Endothelial cell of umbilical vein (primary cell): Measurements from ENCODE around the gene RAB42. TPM values are rescaled to one million over a fixed set of nuclear protein-coding genes. Genes with fewer than 3 reads are reported as not detected.

Experiments used
- BruUV-seq: library from RNA; stranded (reverse); fragments of 400-500 nt; replicated peaks from 2 replicates; lab custom pipeline; 2021; lab: Mats Ljungman, UMichigan
- CTCF ChIA-PET: fragments of 300-600, 350-600 bp; sonication (Branson Sonifier 250); formaldehyde crosslinking; loops from one replicate; lab custom pipeline; 2021; ENCODE audit warnings: antibody characterized with exemption, inconsistent platforms; lab: Charles Lee
- POLR2A ChIA-PET: fragments of 300-600, 350-600 bp; sonication (Branson Sonifier 250); formaldehyde crosslinking; loops from one replicate; lab custom pipeline; 2021; ENCODE audit warnings: antibody characterized with exemption, inconsistent platforms; lab: Charles Lee
- DNase-seq: peaks from one replicate; pipeline ENCODE4 v3.0.0-alpha.2; 2011; ENCODE audit warnings: low read depth, low spot score
- FAIRE-seq: peaks from 2 replicates; lab custom pipeline; 2011; peaks lifted over from hg19 to GRCh38; lab: Jason Lieb, UNC
- H2AFZ ChIP-seq: 2 replicates; pipeline ENCODE4 v1.6.0; 2012; ENCODE audit warnings: low read depth, low read length, control low read depth, inconsistent platforms
- H3K27ac ChIP-seq: 2 replicates; pipeline ENCODE4 v1.5.1; 2011; ENCODE audit warnings: low read depth, mild to moderate bottlenecking, control low read depth, low read length, moderate library complexity; ENCODE audit not compliant: insufficient read depth
- H3K27me3 ChIP-seq, 2 experiments: 2 replicates each; pipeline versions ENCODE4 v1.6.0 to v1.6.1; 2011; ENCODE audit warnings: low read length in 2 of 2, mixed read lengths in 1 of 2; ENCODE audit not compliant: control insufficient read depth in 2 of 2, insufficient read depth in 2 of 2
- H3K36me3 ChIP-seq, 2 experiments: 2 replicates in 1 of 2; 3 replicates in 1 of 2; pipeline ENCODE4 v1.5.1; 2011; ENCODE audit warnings: low read length in 2 of 2, mild to moderate bottlenecking in 1 of 2, moderate library complexity in 1 of 2; ENCODE audit not compliant: control insufficient read depth in 2 of 2, insufficient read depth in 2 of 2; ENCODE audit errors: extremely low read depth in 1 of 2
- H3K4me1 ChIP-seq: 3 replicates; pipeline ENCODE4 v1.5.1; 2011; ENCODE audit warnings: mild to moderate bottlenecking, low read length; ENCODE audit not compliant: control insufficient read depth, insufficient read depth; ENCODE audit errors: extremely low read depth
- H3K4me2 ChIP-seq: 2 replicates; pipeline ENCODE4 v1.6.1; 2011; ENCODE audit warnings: low read length, control low read depth, mixed read lengths; ENCODE audit not compliant: insufficient read depth
- H3K4me3 ChIP-seq, 3 experiments: fragments of 200-600 bp in 1 of 3; sonication (generic), shearing (Covaris generic) in 1 of 3; replicated peaks in 1 of 3; 2 replicates each; pipeline ENCODE4 v1.5.1; 2011 to 2016; ENCODE audit warnings: control low read depth in 3 of 3, low read length in 3 of 3, mild to moderate bottlenecking in 2 of 3, inconsistent platforms in 1 of 3, low read depth in 1 of 3, moderate library complexity in 1 of 3; ENCODE audit not compliant: insufficient read depth in 1 of 3
- H3K79me2 ChIP-seq: 2 replicates; pipeline ENCODE4 v1.6.0; 2012; ENCODE audit warnings: low read length, inconsistent platforms; ENCODE audit not compliant: control insufficient read depth, insufficient read depth
- H3K9ac ChIP-seq: replicated peaks from 2 replicates; pipeline ENCODE3; 2011; ENCODE audit warnings: low read length, control low read depth; ENCODE audit not compliant: insufficient read depth; ENCODE audit errors: extremely low read depth
- H3K9me1 ChIP-seq: replicated peaks from 3 replicates; pipeline ENCODE4 v1.6.0; 2011; ENCODE audit warnings: mild to moderate bottlenecking, low read length; ENCODE audit not compliant: control insufficient read depth, insufficient read depth; ENCODE audit errors: extremely low read depth
- H3K9me3 ChIP-seq: replicated peaks from 2 replicates; pipeline ENCODE4 v1.5.1; 2012; ENCODE audit warnings: low read length, inconsistent platforms; ENCODE audit not compliant: control insufficient read depth, insufficient read depth
- H4K20me1 ChIP-seq: replicated peaks from 2 replicates; pipeline ENCODE3; 2011; ENCODE audit warnings: mild to moderate bottlenecking, low read length; ENCODE audit not compliant: control insufficient read depth, insufficient read depth; ENCODE audit errors: extremely low read depth
- CTCF ChIP-seq, 2 donors: IDR thresholded peaks; 1 replicate in 1 of 2; 2 replicates in 1 of 2; pipeline ENCODE4 v1.5.1; 2011; ENCODE audit warnings: low read length in 2 of 2, mild to moderate bottlenecking in 2 of 2, moderate library complexity in 2 of 2, control low read depth in 1 of 2, inconsistent platforms in 1 of 2, low read depth in 1 of 2; ENCODE audit not compliant: insufficient read depth in 1 of 2; ENCODE audit errors: extremely low read depth in 1 of 2
- MAX ChIP-seq: IDR thresholded peaks from 2 replicates; pipeline ENCODE4 v1.6.1; 2011; ENCODE audit not compliant: insufficient read depth, insufficient read length
- MYC ChIP-seq: IDR thresholded peaks from one replicate; pipeline ENCODE4 v1.6.1; 2011; ENCODE audit warnings: mild to moderate bottlenecking, low read depth, low read length
- dilution Hi-C: fragments of 300-500 bp; cut with MboI; formaldehyde crosslinking; loops from one replicate; pipeline ENCODE4 v1.15.0; 2019; ENCODE audit warnings: low sequenced_read_pairs; ENCODE audit not compliant: extremely low pct_ligation_motif_present
- intact Hi-C: fragments of 100-400 bp; cut with micrococcal nuclease; formaldehyde crosslinking; loops from one replicate; pipeline ENCODE4 v1.10.0; 2022
- polyA plus RNA-seq, 4 experiments: library from polyadenylated mRNA; depleted of rRNA in 3 of 4; stranded (reverse) in 3 of 4; unstranded in 1 of 4; fragments of >200 nt; gene quantifications; 2 replicates each; pipeline versions ENCODE4 v1.2.1 to v1.2.3, GENCODE V29; 2011 to 2012; ENCODE audit warnings: missing spikeins in 1 of 4
- total RNA-seq: library from RNA; stranded (reverse); gene quantifications from 2 replicates; pipeline ENCODE4 v1.2.3, GENCODE V29; 2021

RAB42 gene
- total and polyA plus RNA-seq, 2 donors (not counting 3 experiments of a cell fraction or from before 2014, with no cell fraction given) = 1.2 to 1.8 TPM

- no peak overlapping the region for H3K4me3 ChIP-seq
- H3K9me3 ChIP-seq = no peaks in the 10 kb centered on the region
- no peak overlapping the region for H2AFZ ChIP-seq
- intact Hi-C loops = loop anchor here (10.0 kb wide), 1 partner anchor 1857 kb away; the partner anchor contains the start of gene ARID1A
- no peaks in the 10 kb centered on the region for H4K20me1 ChIP-seq
- H3K27me3 ChIP-seq = no peaks in the 10 kb centered on the region
- no peak overlapping the region for H3K4me2 ChIP-seq
- DNase-seq = no peak
- ChIA-PET CTCF (no interaction called here), POLR2A (interaction anchor here (0.9 to 3.8 kb wide), 2 partner anchors 29 to 30 kb away, joined by 4 to 59 read pairs; no protein-coding TSS in a partner anchor)
- no peaks in the 10 kb centered on the region for H3K36me3 ChIP-seq
- dilution Hi-C loops = no loop called here
- H3K9me1 ChIP-seq = no peaks in the 10 kb centered on the region
- BruUV-seq = no TSS peak
- FAIRE-seq = no peak
- no peak for TF ChIP-seq MAX
- no peak for TF ChIP-seq CTCF (IDR thresholded peaks at IDR 0.05; ENCODE audit: extremely low read depth in 1 of 2, insufficient read depth in 1 of 2, low read depth in 1 of 2, low read length in 2 of 2)
- no peak for TF ChIP-seq MYC
- H3K27ac ChIP-seq = no peak overlapping the region
- H3K4me1 ChIP-seq = peaks cover 12% of the 10 kb centered on the region
- no peak overlapping the region for H3K9ac ChIP-seq
- peaks cover 11% of the 10 kb centered on the region for H3K79me2 ChIP-seq
Observed at GRCh38 chr1:28551381-28551780, 40.7 kb upstream of the RAB42 start.
